ENCODE results near the gene FBXO11.

- TF ChIP-seq CTCF (IDR thresholded peaks at IDR 0.05) = no peak
- no peak for TF ChIP-seq EP300 (IDR thresholded peaks at IDR 0.05)
- no peak for TF ChIP-seq POLR2A (IDR thresholded peaks at IDR 0.05; ENCODE audit: low read depth)
Measured at GRCh38 chr2:47822518-47822917, 83.8 kb downstream of the FBXO11 start.
